Activated CD4-positive, alpha-beta T cell treated with anti-CD3 and anti-CD28 coated beads, Interleukin-2, amount 10 ng/mL, durations not matched to agents 7 days and 5 days (primary cell): ENCODE data around the gene PGAM2. TPM values are rescaled to one million over a fixed set of nuclear protein-coding genes. Genes with fewer than 3 reads are reported as not detected.

Experiments
- CTCF ChIA-PET: fragments of 350-600 bp; sonication (Branson Sonifier 250); formaldehyde crosslinking; loops from one replicate; lab custom pipeline; 2021; ENCODE audit warnings: antibody characterized with exemption; lab: Charles Lee
- POLR2A ChIA-PET: fragments of 350-600 bp; sonication (Branson Sonifier 250); formaldehyde crosslinking; loops from one replicate; lab custom pipeline; 2021; ENCODE audit warnings: antibody characterized with exemption; lab: Charles Lee
- DNase-seq: peaks from one replicate; pipeline ENCODE4 v3.0.0-alpha.2; 2020
- H3K27ac Mint-ChIP-seq: one replicate; pipeline ENCODE4 v1.8.0; 2021; ENCODE audit warnings: mild to moderate bottlenecking, moderate library complexity, mixed read lengths
- H3K27me3 Mint-ChIP-seq: one replicate; pipeline ENCODE4 v1.8.0; 2021; ENCODE audit warnings: mixed read lengths
- H3K36me3 Mint-ChIP-seq: one replicate; pipeline ENCODE4 v1.8.0; 2021; ENCODE audit warnings: low read depth, mixed read lengths
- H3K4me1 Mint-ChIP-seq: one replicate; pipeline ENCODE4 v1.8.0; 2021; ENCODE audit warnings: mixed read lengths
- H3K4me3 Mint-ChIP-seq: one replicate; pipeline ENCODE4 v1.8.0; 2021; ENCODE audit warnings: mild to moderate bottlenecking, moderate library complexity, mixed read lengths
- H3K9me3 Mint-ChIP-seq: one replicate; pipeline ENCODE4 v1.8.0; 2021; ENCODE audit warnings: mixed read lengths
- total RNA-seq, 2 experiments: library from RNA; stranded (reverse); gene quantifications; one replicate each; pipeline ENCODE4 v1.2.3, GENCODE V29; 2021

The PGAM2 gene
- total RNA-seq, 2 experiments from 2014 or later = 0.32 TPM; not detected in 1

DNA sequence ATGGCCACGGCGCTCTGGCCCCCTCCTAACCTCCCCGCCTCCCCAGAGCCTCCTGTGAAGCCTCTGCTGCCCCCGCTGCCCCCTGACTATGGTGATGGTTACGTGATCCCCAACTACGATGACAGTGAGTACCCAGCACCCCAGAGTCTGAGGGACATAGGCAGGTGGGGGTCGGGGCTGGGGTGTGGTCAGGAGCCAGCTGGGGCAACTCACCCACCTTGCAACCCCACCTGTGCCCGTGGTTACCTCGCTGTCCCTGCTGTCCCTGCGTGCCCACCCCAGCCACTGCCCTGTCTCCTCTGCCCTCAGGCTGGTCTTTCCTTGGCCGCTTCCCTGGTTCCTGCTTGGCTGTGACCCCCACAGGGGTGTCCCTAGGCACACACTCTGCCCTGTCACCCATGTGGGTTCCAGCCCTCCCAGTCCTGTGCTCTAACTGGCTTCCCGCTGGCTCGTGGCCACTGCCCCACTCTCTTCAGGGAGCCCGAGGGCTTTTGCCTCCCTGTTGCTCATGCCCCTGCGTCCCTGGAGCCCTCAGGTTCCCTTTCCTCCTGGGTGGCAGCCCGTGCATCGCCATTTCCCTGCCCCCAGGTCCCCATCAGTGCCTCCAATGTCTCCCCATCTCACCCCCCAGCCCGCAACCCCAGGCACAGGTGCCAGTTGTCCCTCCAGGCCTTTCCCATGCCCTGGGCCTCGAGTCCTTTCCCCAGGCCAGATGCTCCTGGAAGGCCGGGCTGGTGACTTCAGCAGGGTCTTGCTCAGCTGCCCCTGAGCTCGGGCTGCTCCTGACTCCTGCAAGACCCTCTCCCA lies 42.8 kb upstream of the PGAM2 start:
- CTCF ChIA-PET = interaction anchor here (2.0 kb wide), 1 partner anchor 15 kb away, joined by 9 read pairs; the partner anchor contains the start of gene POLD2
- no peak for DNase-seq
- no peak overlapping the region for H3K27ac Mint-ChIP-seq
- POLR2A ChIA-PET = no interaction called here
- H3K36me3 Mint-ChIP-seq = no peaks in the 10 kb centered on the region
- H3K4me3 Mint-ChIP-seq = no peak overlapping the region
- no peaks in the 10 kb centered on the region for H3K9me3 Mint-ChIP-seq
- H3K4me1 Mint-ChIP-seq = peaks cover 10% of the 10 kb centered on the region
- peaks cover 13% of the 10 kb centered on the region for H3K27me3 Mint-ChIP-seq

DNA sequence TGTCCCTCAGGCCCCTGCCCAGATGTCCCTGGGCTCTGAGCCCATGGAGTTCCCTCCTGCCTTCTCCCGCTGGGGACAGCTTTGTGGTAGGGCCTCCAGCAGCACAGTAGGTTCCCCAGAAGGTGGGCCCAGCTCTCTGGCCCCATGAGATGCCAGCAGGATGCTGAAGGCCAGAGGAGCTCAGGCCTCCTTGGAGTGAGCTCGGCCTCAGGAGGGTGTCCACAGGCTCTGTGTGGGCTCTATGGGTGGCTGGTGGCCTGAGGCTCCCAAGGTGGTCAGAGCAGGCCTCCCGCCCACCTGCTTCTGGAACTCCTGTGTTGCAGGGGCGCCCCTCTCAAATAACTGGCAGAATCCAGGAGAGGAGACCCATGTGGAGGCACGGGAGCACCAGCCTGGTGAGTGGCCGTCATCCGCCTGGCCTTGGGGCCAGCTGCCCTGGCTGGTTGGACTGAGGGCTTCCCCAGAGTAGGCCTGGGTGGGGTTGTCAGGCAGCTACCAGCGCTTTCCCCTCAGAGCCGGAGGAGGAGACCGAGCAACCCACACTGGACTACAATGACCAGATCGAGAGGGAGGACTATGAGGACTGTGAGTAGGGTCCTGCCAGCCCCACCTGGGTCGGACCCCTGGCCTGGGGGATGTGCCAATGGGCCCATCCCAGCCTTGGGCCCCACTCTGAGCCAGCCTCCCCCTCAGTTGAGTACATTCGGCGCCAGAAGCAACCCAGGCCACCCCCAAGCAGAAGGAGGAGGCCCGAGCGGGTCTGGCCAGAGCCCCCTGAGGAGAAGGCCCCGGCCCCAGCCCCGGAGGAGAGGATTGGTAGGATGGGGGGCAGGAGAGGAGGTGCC lies 42.0 kb upstream of the PGAM2 start:
- ChIA-PET CTCF (interaction anchor here (0.6 to 1.2 kb wide), 2 partner anchors 8 to 20 kb away, joined by 3 read pairs; no protein-coding TSS in a partner anchor), POLR2A (no interaction called here)
- Mint-ChIP-seq H3K27me3 (peaks cover 18% of the 10 kb centered on the region), H3K36me3 (no peaks in the 10 kb centered on the region), H3K9me3 (no peaks in the 10 kb centered on the region), H3K4me3 (no peak overlapping the region), H3K27ac (no peak overlapping the region), H3K4me1 (peaks cover 10% of the 10 kb centered on the region)
- DNase-seq = no peak

DNA sequence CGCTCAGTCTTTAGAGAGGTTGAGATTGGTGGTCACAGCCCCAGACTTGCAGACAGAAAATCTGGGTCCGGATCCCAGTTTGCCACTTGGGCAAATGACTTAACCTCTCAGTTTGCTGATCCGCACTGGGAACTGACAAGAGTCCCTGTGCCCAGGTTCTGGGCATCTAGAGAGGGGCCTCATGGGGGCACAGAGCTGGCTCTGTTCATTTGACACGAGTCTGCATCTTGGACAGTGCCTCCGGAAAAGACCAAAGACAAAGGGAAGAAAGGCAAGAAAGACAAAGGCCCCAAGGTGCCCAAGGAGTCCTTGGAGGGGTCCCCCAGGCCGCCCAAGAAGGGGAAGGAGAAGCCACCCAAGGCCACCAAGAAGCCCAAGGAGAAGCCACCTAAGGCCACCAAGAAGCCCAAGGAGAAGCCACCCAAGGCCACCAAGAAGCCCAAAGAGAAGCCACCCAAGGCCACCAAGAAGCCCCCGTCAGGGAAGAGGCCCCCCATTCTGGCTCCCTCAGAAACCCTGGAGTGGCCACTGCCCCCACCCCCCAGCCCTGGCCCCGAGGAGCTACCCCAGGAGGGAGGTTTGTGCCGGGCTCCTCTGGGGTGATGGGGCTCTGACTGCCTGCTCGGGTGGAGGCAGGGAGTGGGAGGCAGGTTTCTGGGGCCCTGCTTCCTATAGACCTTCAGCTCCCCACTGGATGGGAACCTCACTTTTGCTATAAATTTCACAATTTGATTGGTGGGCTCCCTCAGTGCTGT lies 41.1 kb upstream of the PGAM2 start:
- no peak for DNase-seq
- H3K4me3 Mint-ChIP-seq = no peak overlapping the region
- peaks cover 21% of the 10 kb centered on the region for H3K27me3 Mint-ChIP-seq
- POLR2A ChIA-PET = no interaction called here
- H3K4me1 Mint-ChIP-seq = peaks cover 10% of the 10 kb centered on the region
- no peak overlapping the region for H3K27ac Mint-ChIP-seq
- no peaks in the 10 kb centered on the region for H3K36me3 Mint-ChIP-seq
- H3K9me3 Mint-ChIP-seq = no peaks in the 10 kb centered on the region
- CTCF ChIA-PET = interaction anchor here (0.6 to 1.2 kb wide), 2 partner anchors 9 to 21 kb away, joined by 3 read pairs; no protein-coding TSS in a partner anchor

DNA sequence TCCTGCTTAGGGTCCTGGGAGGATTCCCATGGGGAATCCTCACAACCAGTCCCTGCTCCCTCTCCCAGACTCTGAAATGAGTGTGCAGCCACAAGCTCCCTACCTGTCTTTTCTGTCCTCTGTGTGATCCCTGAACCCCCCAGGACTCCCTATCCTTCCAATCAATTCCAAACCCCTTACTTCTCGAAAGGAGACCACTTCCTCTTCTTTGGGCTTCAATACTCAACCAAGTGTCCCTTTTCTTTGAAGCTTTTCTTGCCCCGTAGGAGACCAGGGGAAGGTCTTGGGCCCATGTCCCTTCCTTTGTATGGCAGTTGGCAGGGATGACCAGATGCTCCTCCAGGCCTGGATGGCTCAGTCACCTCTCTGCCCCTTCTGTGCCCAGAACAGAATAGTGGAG lies 40.5 kb upstream of the PGAM2 start:
- no peak overlapping the region for H3K4me3 Mint-ChIP-seq
- H3K9me3 Mint-ChIP-seq = no peaks in the 10 kb centered on the region
- peaks cover 21% of the 10 kb centered on the region for H3K27me3 Mint-ChIP-seq
- no peaks in the 10 kb centered on the region for H3K36me3 Mint-ChIP-seq
- POLR2A ChIA-PET = interaction anchor here (0.5 kb wide), 1 partner anchor 180 kb away, joined by 3 read pairs; the partner anchor contains the start of gene UBE2D4
- DNase-seq = no peak
- H3K4me1 Mint-ChIP-seq = peaks cover 10% of the 10 kb centered on the region
- CTCF ChIA-PET = interaction anchor here (0.9 to 1.2 kb wide), 2 partner anchors 10 to 16 kb away, joined by 3 read pairs; no protein-coding TSS in a partner anchor
- no peak overlapping the region for H3K27ac Mint-ChIP-seq

DNA sequence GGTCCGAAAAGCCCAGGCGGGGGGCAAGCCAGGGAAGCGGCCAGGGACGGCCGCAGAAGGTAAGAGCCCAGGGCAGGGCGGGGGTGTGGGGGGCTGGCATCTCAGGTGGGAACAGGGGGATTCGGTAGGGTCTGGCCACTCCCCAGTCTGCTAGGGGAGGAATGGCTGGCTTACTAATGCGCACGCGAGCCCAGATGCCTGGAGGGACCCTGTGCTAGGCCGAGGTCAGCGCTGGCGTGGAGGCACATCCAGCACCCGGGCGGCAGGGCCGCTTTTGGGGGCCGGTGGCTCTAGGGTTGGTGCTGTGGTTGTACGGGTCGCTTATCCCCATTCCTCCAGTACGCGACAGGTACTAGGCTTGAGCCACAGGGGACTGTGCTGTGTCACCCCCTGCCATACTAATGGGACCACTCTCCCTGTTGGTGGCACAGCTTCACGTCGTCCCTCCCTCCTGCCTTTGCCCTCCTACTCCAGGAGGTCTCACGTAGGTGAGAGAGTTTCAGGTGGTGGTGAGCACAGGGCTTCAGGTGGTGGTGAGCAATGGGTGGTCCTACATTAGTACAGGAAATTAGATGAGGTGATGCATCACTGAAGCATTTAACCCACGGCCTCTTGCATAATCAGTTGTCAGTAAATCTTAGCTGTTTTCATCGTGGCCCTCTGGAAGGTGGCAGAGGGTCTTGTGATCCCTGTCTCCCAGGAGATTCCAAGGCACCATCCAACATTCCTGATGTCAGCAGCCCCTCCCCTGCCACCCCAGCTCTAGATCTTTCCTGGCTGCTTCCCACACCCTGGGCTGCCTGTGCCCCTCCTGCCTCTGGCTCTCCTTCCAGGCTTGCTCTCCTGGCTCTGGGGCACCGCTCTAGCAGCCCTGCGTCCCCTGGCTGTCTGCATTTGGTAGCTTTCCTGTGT lies 39.7 kb upstream of the PGAM2 start:
- no peak for DNase-seq
- Mint-ChIP-seq H3K4me1 (peaks cover 10% of the 10 kb centered on the region), H3K27me3 (peaks cover 21% of the 10 kb centered on the region), H3K27ac (peak overlapping the region; percentile 63), H3K36me3 (no peaks in the 10 kb centered on the region), H3K9me3 (no peaks in the 10 kb centered on the region), H3K4me3 (peak overlapping the region; percentile 58)
- CTCF ChIA-PET = interaction anchor here (0.9 to 1.1 kb wide), 2 partner anchors 10 to 17 kb away, joined by 3 read pairs; no protein-coding TSS in a partner anchor
- POLR2A ChIA-PET = interaction anchor here (0.5 kb wide), 1 partner anchor 179 kb away, joined by 3 read pairs; the partner anchor contains the start of gene UBE2D4

DNA sequence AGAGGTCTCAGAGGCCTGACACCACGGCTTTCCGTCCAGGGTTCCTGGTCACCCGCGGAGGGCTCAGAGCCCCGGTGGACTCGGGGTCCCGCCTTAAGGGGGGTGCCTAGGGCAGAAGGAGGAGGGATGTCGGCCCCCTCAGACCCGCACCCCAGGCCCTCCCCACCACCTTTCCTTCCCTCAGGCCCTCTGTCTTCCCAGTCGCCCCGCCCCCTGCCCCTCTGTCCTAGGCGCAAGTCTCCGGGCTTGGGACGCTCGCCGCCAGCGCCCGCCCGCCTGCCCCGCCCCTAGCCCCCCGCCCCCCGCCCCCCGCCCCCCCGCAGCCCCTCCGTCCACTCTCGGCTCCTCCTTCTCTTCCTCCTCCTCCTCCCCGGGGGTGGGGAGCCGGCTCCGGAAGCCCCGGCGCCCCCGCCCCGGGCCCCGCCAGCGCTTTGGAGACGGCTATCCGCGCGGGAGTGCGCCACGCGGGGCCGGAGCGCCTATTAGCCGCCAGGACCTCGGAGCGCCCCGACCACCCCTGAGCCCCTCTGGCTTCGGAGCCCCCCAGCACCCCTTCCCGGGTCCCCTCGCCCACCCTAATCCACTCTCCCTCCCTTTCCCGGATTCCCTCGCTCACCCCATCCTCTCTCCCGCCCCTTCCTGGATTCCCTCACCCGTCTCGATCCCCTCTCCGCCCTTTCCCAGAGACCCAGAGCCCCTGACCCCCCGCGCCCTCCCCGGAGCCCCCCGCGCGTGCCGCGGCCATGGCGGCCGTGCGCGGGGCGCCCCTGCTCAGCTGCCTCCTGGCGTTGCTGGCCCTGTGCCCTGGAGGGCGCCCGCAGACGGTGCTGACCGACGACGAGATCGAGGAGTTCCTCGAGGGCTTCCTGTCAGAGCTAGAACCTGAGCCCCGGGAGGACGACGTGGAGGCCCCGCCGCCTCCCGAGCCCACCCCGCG lies 38.8 kb upstream of the PGAM2 start, which contains the start of gene AEBP1:
TSS of gene AEBP1 (plus strand) at position 423 of the 937 bp plus-strand sequence. CDS start at position 744, 321 bp downstream.
- H3K27me3 Mint-ChIP-seq = peaks cover 23% of the 10 kb centered on the region
- CTCF ChIA-PET = interaction anchor here (1.1 kb wide), 1 partner anchor 11 kb away, joined by 3 read pairs; no protein-coding TSS in a partner anchor

DNA sequence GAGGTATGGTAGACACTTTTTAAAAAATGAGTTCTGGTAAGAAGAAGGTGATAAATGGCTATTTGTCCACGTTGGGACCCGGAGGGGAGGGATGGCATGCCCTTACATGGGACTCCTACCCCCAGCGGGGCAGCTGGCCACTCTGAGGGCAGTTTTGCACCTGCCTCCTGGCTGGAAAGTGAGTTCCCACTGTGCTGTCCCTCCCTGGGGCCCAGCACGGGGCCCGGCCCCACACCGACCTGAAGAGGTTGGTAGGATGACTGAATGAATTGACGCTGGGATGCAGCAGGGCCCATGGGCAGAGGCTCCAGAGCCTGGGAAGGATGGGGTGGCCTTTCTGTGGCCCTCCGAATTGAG lies 38.2 kb upstream of the PGAM2 start:
- CTCF ChIA-PET = interaction anchor here (1.2 kb wide), 1 partner anchor 35 kb away, joined by 3 read pairs; no protein-coding TSS in a partner anchor

More for the DNA sequence above, 38.8 kb upstream of the PGAM2 start, which contains the start of gene AEBP1:
- no peaks in the 10 kb centered on the region for H3K36me3 Mint-ChIP-seq
- peaks cover 10% of the 10 kb centered on the region for H3K4me1 Mint-ChIP-seq
- no peaks in the 10 kb centered on the region for H3K9me3 Mint-ChIP-seq
- H3K27ac Mint-ChIP-seq = peak within 1 kb of the TSS; percentile 63
- DNase-seq = no peak
- peak within 1 kb of the TSS; percentile 58 for H3K4me3 Mint-ChIP-seq
- POLR2A ChIA-PET = no interaction called here

DNA sequence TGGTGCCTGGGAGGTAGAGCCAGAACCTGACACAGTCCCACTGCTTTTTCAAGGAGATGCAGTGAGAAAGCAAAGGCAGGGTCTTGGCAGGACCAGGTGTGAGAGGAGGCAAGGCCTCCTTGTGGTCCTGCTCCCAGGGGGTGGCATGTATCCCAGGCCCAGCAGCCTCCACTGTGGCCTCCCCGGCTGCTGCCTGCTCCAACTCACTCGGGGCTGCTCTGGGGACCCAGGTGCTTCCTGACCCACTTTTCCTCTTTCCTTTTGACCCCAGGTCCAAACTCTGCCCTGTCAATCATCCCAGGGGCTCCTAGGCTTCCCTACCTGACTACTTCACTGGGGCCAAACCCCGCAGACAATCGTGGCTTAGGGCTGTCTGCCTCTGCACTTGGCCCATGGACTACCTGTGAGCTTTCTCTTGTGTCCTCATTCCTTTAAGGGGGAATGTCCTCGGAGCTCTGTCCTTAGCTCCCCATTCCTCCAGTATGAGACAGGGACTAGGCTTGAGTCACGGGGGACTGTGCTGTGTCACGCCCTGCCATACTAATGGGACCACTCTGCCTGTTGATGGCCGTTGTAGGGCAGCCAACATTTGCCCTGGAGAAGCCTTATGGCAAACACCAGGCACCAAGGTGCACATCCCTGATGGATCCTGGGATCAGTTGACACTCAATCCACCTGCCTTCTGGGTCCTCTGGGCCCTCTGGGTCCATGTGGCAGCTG lies 37.6 kb upstream of the PGAM2 start:
- Mint-ChIP-seq H3K9me3 (no peaks in the 10 kb centered on the region), H3K27ac (no peak overlapping the region), H3K4me3 (no peak overlapping the region), H3K4me1 (peaks cover 15% of the 10 kb centered on the region), H3K27me3 (peaks cover 23% of the 10 kb centered on the region), H3K36me3 (no peaks in the 10 kb centered on the region)
- ChIA-PET CTCF (interaction anchor here (1.2 kb wide), 1 partner anchor 34 kb away, joined by 3 read pairs; no protein-coding TSS in a partner anchor), POLR2A (no interaction called here)
- DNase-seq = no peak

More for the DNA sequence above, 38.2 kb upstream of the PGAM2 start:
- Mint-ChIP-seq H3K27ac (no peak overlapping the region), H3K9me3 (no peaks in the 10 kb centered on the region), H3K36me3 (no peaks in the 10 kb centered on the region), H3K4me3 (no peak overlapping the region), H3K27me3 (peaks cover 23% of the 10 kb centered on the region), H3K4me1 (peaks cover 11% of the 10 kb centered on the region)
- POLR2A ChIA-PET = no interaction called here
- DNase-seq = no peak

DNA sequence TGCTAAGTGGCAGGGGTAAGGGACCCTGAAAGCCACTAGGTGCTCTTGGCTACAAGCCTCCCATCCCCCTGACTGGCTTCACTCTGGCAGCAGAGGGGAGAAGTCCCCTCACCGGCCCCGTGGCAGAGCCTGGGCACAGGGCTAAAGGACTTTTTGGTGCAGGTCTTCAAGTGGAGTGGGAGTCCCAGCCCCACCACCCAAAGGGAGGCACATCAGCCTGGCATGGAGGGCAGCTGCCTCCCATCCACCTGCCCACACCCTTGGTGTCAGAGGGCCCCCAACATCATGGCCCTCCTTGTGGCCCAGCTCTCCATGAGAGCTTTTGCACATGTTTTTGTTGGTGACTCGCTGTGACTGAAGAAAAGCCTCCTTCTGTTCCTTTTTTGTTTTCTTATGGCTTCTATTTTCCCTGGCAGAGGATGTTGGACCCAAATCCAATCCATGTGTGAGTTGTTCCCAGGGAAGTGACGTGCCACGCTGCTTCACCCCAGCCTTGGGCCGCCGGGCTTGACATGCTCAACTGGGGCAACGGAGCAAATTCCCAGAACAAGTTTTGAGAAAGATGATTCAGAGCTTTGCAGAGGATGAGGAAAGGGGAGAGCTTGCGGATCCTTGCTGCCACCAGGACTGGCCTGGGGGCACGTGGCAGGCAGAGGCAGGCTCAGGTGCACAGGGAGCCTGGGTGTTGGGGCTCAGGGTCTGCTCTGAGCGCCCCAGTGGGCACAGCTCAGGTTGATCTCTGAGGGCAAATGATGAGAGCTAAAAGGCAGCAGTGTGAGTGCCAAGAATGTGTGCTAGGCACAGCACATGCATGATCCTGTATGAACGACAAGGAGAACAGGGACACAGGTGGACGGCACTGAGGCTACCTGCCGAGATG lies 36.8 kb upstream of the PGAM2 start:
- peak overlapping the region; percentile 12 for H3K27ac Mint-ChIP-seq
- CTCF ChIA-PET = interaction anchor here (1.2 to 2.0 kb wide), 3 partner anchors 9 to 33 kb away, joined by 3 to 6 read pairs (median 4); no protein-coding TSS in a partner anchor
- H3K9me3 Mint-ChIP-seq = no peaks in the 10 kb centered on the region
- POLR2A ChIA-PET = no interaction called here
- DNase-seq = no peak
- H3K27me3 Mint-ChIP-seq = peaks cover 23% of the 10 kb centered on the region
- H3K36me3 Mint-ChIP-seq = no peaks in the 10 kb centered on the region
- peaks cover 23% of the 10 kb centered on the region for H3K4me1 Mint-ChIP-seq
- no peak overlapping the region for H3K4me3 Mint-ChIP-seq
